Gastroesophageal sphincter (tissue), 4 donors: Measurements from ENCODE around the gene KNDC1. TPM values are rescaled to one million over a fixed set of nuclear protein-coding genes. Genes with fewer than 3 reads are reported as not detected.

ENCODE experiments used
- ATAC-seq: fragments of 150-250 bp; one replicate; pipeline ENCODE4 v1.9.1; 2016; ENCODE audit warnings: mild to moderate bottlenecking, moderate library complexity
- H3K27ac ChIP-seq, 4 donors: fragments of 200-600 bp; sonication (generic) in 3 of 4; 1 replicate in 3 of 4; 2 replicates in 1 of 4; pipeline ENCODE4 v1.5.1; 2016 to 2019
- H3K27me3 ChIP-seq: fragments of 200-600 bp; sonication (generic); one replicate; pipeline ENCODE4 v1.5.1; 2019
- H3K36me3 ChIP-seq, 2 donors: fragments of 200-600 bp; sonication (generic); one replicate each; pipeline ENCODE4 v1.5.1; 2019; ENCODE audit warnings: control low read depth in 1 of 2
- H3K4me1 ChIP-seq, 3 donors: fragments of 200-600 bp; sonication (generic); 1 replicate in 2 of 3; 2 replicates in 1 of 3; pipeline ENCODE4 v1.5.1; 2016 to 2019; ENCODE audit warnings: control low read depth in 2 of 3
- H3K4me3 ChIP-seq, 2 donors: fragments of 200-600 bp; sonication (generic); one replicate each; pipeline ENCODE4 v1.5.1; 2019; ENCODE audit warnings: mild to moderate bottlenecking in 1 of 2, moderate library complexity in 1 of 2
- H3K9me3 ChIP-seq, 3 donors: fragments of 200-600 bp; sonication (generic); one replicate each; pipeline ENCODE4 v1.5.1; 2017 to 2019; ENCODE audit warnings: control low read depth in 2 of 3
- CTCF ChIP-seq, 4 experiments: fragments of 200-600 bp in 2 of 4; fragments of 450-650 bp in 2 of 4; sonication (generic) in 1 of 4; IDR thresholded peaks; one replicate each; pipeline ENCODE4 v1.5.1; 2017 to 2019; ENCODE audit warnings: antibody characterized with exemption in 4 of 4, mild to moderate bottlenecking in 2 of 4, moderate library complexity in 2 of 4
- EP300 ChIP-seq: sonication (generic); formaldehyde crosslinking; IDR thresholded peaks from one replicate; pipeline ENCODE4 v1.6.1; 2017; ENCODE audit warnings: antibody characterized with exemption, mild to moderate bottlenecking
- POLR2A ChIP-seq, 2 donors: fragments of 450-650 bp; IDR thresholded peaks; one replicate each; pipeline ENCODE4 v1.6.1; 2017; ENCODE audit warnings: antibody characterized with exemption in 2 of 2, mild to moderate bottlenecking in 2 of 2, moderate library complexity in 1 of 2
- POLR2AphosphoS5 ChIP-seq: sonication (generic); formaldehyde crosslinking; IDR thresholded peaks from one replicate; pipeline ENCODE4 v1.6.1; 2017; ENCODE audit warnings: antibody characterized with exemption
- WGBS, 2 donors: methylation state at CpG; one replicate each; pipeline ENCODE4 v1.1.5; 2018; ENCODE audit warnings: low coverage in 1 of 2; 5-methylcytosine and 5-hydroxymethylcytosine counted together
- total RNA-seq, 4 donors: library from RNA; depleted of rRNA; stranded (reverse); fragments of >200 nt; gene quantifications; one replicate each; pipeline ENCODE4 v1.1.0, GENCODE V29; 2016

The KNDC1 gene
- total RNA-seq, 4 donors from 2014 or later, result 0.62 to 3.4 (median 0.98) TPM

GRCh38 chr10:133177380-133178157, 17.6 kb downstream of the KNDC1 start:
- peaks cover 48% of the 10 kb centered on the region for H3K27me3 ChIP-seq
- H3K4me1 ChIP-seq, result no peaks in the 10 kb centered on the region
- H3K9me3 ChIP-seq, result peaks cover 0 to 4% (median 0%) of the 10 kb centered on the region in 3 donors
- WGBS, 2 donors, result 89 to 94% methylated on average over 9 to 12 of the region's 12 CpGs
- H3K27ac ChIP-seq, result no peak overlapping the region
- TF ChIP-seq POLR2AphosphoS5, result no peak
- TF ChIP-seq CTCF (IDR thresholded peaks at IDR 0.05), result no peak
- no peak for TF ChIP-seq POLR2A (IDR thresholded peaks at IDR 0.05)
- H3K4me3 ChIP-seq, result no peak overlapping the region
- no peak for ATAC-seq
- no peaks in the 10 kb centered on the region for H3K36me3 ChIP-seq

- ATAC-seq, result no peak
- no peak for TF ChIP-seq POLR2A (IDR thresholded peaks at IDR 0.05)
- TF ChIP-seq CTCF (IDR thresholded peaks at IDR 0.05), result no peak
- no peak for TF ChIP-seq EP300
- TF ChIP-seq POLR2AphosphoS5, result no peak
- H3K27ac ChIP-seq, result no peak overlapping the region
- no peaks in the 10 kb centered on the region for H3K4me1 ChIP-seq
- WGBS, 2 donors, result 89 to 90% methylated on average over 9 to 13 of the region's 29 CpGs
- H3K27me3 ChIP-seq, result peaks cover 41% of the 10 kb centered on the region
- no peaks in the 10 kb centered on the region for H3K36me3 ChIP-seq
- no peak overlapping the region for H3K4me3 ChIP-seq
- no peaks in the 10 kb centered on the region for H3K9me3 ChIP-seq
These were observed 18.5 kb downstream of the KNDC1 start for GRCh38 chr10:133178357-133179127.

GRCh38 chr10:133179128-133179520, 19.1 kb downstream of the KNDC1 start:
- no peaks in the 10 kb centered on the region for H3K9me3 ChIP-seq
- no CpG with 5 or more reads among the region's 11 CpGs for WGBS, 2 donors
- no peaks in the 10 kb centered on the region for H3K4me1 ChIP-seq
- no peak for ATAC-seq
- H3K4me3 ChIP-seq, result no peak overlapping the region
- peaks cover 35% of the 10 kb centered on the region for H3K27me3 ChIP-seq
- TF ChIP-seq POLR2AphosphoS5 (no peak), EP300 (no peak), CTCF (IDR thresholded peaks at IDR 0.05) (no peak), POLR2A (IDR thresholded peaks at IDR 0.05) (no peak)
- H3K36me3 ChIP-seq, result no peaks in the 10 kb centered on the region
- no peak overlapping the region for H3K27ac ChIP-seq

GRCh38 chr10:133179651-133180050, 19.6 kb downstream of the KNDC1 start:
- ATAC-seq, result no peak
- WGBS, 2 donors, result 84% methylated on average over 13 of the region's 26 CpGs; no CpG with 5 or more reads in 1 of the 2 donors
- H3K4me3 ChIP-seq, result no peak overlapping the region
- no peaks in the 10 kb centered on the region for H3K36me3 ChIP-seq
- no peak overlapping the region for H3K27ac ChIP-seq
- H3K27me3 ChIP-seq, result peaks cover 33% of the 10 kb centered on the region
- no peaks in the 10 kb centered on the region for H3K4me1 ChIP-seq
- no peaks in the 10 kb centered on the region for H3K9me3 ChIP-seq
- TF ChIP-seq EP300, result no peak

GRCh38 chr10:133180192-133180964, 20.4 kb downstream of the KNDC1 start:
- ATAC-seq, result no peak
- no peak for TF ChIP-seq POLR2AphosphoS5
- TF ChIP-seq EP300, result no peak
- TF ChIP-seq CTCF (IDR thresholded peaks at IDR 0.05), result no peak
- TF ChIP-seq POLR2A (IDR thresholded peaks at IDR 0.05), result no peak
- H3K9me3 ChIP-seq, result no peaks in the 10 kb centered on the region
- WGBS, 2 donors, result 85% methylated on average over 21 of the region's 33 CpGs; no CpG with 5 or more reads in 1 of the 2 donors
- H3K27ac ChIP-seq, result no peak overlapping the region
- H3K27me3 ChIP-seq, result peaks cover 33% of the 10 kb centered on the region
- H3K36me3 ChIP-seq, result no peaks in the 10 kb centered on the region
- no peak overlapping the region for H3K4me3 ChIP-seq
- H3K4me1 ChIP-seq, result no peaks in the 10 kb centered on the region
